ENCODE measurements around the gene CDC123. TPM values are rescaled to one million over a fixed set of nuclear protein-coding genes. Genes with fewer than 3 reads are reported as not detected.

Gene CDC123
- total RNA-seq, 1 donor from 2014 or later: 81.1 TPM

GRCh38 chr10:12208460-12208859 lies 12.5 kb downstream of the CDC123 start:
- POLR2A ChIA-PET: no interaction called here
- no peak overlapping the region for H3K4me3 Mint-ChIP-seq
- H3K9me3 Mint-ChIP-seq: no peaks in the 10 kb centered on the region
- H3K4me1 Mint-ChIP-seq: peaks cover 18% of the 10 kb centered on the region
- peaks cover 81% of the 10 kb centered on the region for H3K36me3 Mint-ChIP-seq (ENCODE audit: low read depth)
- TF ChIP-seq CTCF (IDR thresholded peaks at IDR 0.05): no peak
- CTCF ChIA-PET: no interaction called here
- ATAC-seq (ENCODE audit: low read depth) (no peak), DNase-seq (no peak)
- no peaks in the 10 kb centered on the region for H3K27me3 Mint-ChIP-seq
- no peak overlapping the region for H3K27ac Mint-ChIP-seq
- intact Hi-C loops (cut with micrococcal nuclease): no loop called here

- TF ChIP-seq CTCF (IDR thresholded peaks at IDR 0.05): no peak
- no peaks in the 10 kb centered on the region for H3K27me3 Mint-ChIP-seq
- CTCF ChIA-PET: interaction anchor here (1.2 to 7.2 kb wide), 3 partner anchors 17 to 444 kb away, joined by 3 to 72 read pairs (median 4); partner anchors contain the start of genes CDC123 and NUDT5
- H3K4me1 Mint-ChIP-seq: peaks cover 30% of the 10 kb centered on the region
- POLR2A ChIA-PET: interaction anchor here (0.6 kb wide), 1 partner anchor 1000 kb away, joined by 8 read pairs; no protein-coding TSS in a partner anchor
- ATAC-seq (ENCODE audit: low read depth): no peak
- no peaks in the 10 kb centered on the region for H3K9me3 Mint-ChIP-seq
- intact Hi-C loops (cut with micrococcal nuclease): loop anchor here (5.0 kb wide), 1 partner anchor 885 kb away; no protein-coding TSS in a partner anchor
- H3K4me3 Mint-ChIP-seq: no peak overlapping the region
- peaks cover 72% of the 10 kb centered on the region for H3K36me3 Mint-ChIP-seq (ENCODE audit: low read depth)
- DNase-seq: no peak
- H3K27ac Mint-ChIP-seq: no peak overlapping the region
Measured at GRCh38 chr10:12212454-12212853, 16.5 kb downstream of the CDC123 start.

GRCh38 chr10:12213621-12214020 lies 17.6 kb downstream of the CDC123 start:
- no peaks in the 10 kb centered on the region for H3K27me3 Mint-ChIP-seq
- no peak for TF ChIP-seq CTCF (IDR thresholded peaks at IDR 0.05)
- peaks cover 68% of the 10 kb centered on the region for H3K36me3 Mint-ChIP-seq (ENCODE audit: low read depth)
- H3K9me3 Mint-ChIP-seq: no peaks in the 10 kb centered on the region
- intact Hi-C loops (cut with micrococcal nuclease): loop anchor here (1.0 to 5.0 kb wide), 4 partner anchors 18 to 884 kb away; partner anchors contain the start of gene NUDT5
- DNase-seq (no peak), ATAC-seq (ENCODE audit: low read depth) (no peak)
- no peak overlapping the region for H3K4me3 Mint-ChIP-seq
- H3K4me1 Mint-ChIP-seq: peaks cover 25% of the 10 kb centered on the region
- no peak overlapping the region for H3K27ac Mint-ChIP-seq
- ChIA-PET POLR2A (no interaction called here), CTCF (interaction anchor here (1.0 to 7.2 kb wide), 11 partner anchors 11 to 688 kb away, joined by 3 to 72 read pairs (median 7); partner anchors contain the start of genes CDC123 and NUDT5)

DNA sequence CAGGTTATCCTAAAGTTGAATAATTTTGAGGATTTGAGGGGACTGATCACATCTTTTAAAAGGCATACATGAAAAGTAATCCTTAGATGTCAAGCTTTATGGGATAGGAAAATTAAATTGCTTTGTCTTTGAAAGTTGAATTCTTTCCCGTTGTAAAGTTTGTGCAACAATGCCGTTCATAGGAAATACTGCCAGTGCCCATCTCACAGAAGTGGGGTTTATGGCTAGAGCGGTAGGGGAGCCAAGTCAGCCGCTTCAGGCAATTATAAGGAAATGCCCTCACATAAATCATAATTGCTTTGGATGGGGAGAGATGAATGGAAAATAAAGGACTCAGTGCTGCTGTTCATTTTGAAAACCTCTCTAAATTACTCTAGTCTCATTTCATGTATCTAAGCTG lies 18.1 kb downstream of the CDC123 start:
- CTCF ChIA-PET: interaction anchor here (0.9 to 7.2 kb wide), 17 partner anchors 10 to 688 kb away, joined by 3 to 72 read pairs (median 4); partner anchors contain the start of genes CDC123 and NUDT5
- Mint-ChIP-seq H3K36me3 (ENCODE audit: low read depth) (peaks cover 68% of the 10 kb centered on the region), H3K9me3 (no peaks in the 10 kb centered on the region)

More for the DNA sequence above, 18.1 kb downstream of the CDC123 start:
- no peak for DNase-seq
- Mint-ChIP-seq H3K4me3 (no peak overlapping the region), H3K27ac (peak overlapping the region; percentile 88), H3K4me1 (peaks cover 20% of the 10 kb centered on the region), H3K27me3 (no peaks in the 10 kb centered on the region)
- intact Hi-C loops (cut with micrococcal nuclease): loop anchor here (1.0 to 5.0 kb wide), 4 partner anchors 19 to 883 kb away; partner anchors contain the start of gene NUDT5
- TF ChIP-seq CTCF (IDR thresholded peaks at IDR 0.05): no peak
- POLR2A ChIA-PET: no interaction called here
- ATAC-seq (ENCODE audit: low read depth): no peak

All from activated B cell treated with CpG ODN at 0.5 μM for 24 hours (primary cell).